Stimulated activated CD4-positive, alpha-beta T cell treated with anti-CD3 and anti-CD28 coated beads, TNF-alpha, amount 100 ng/mL, for 24 hours (primary cell): ENCODE data around the gene CHPT1.
"Not testable (repeated sequence)": the region's sequence is repeated elsewhere in the genome, so short reads cannot be mapped to it uniquely, and the experiment has no call there.

Experiments
- DNase-seq, 3 experiments: peaks; one replicate each; pipeline ENCODE4 v3.0.0-alpha.2; 2020; ENCODE audit warnings: low read depth in 3 of 3

CHPT1 gene

DNA sequence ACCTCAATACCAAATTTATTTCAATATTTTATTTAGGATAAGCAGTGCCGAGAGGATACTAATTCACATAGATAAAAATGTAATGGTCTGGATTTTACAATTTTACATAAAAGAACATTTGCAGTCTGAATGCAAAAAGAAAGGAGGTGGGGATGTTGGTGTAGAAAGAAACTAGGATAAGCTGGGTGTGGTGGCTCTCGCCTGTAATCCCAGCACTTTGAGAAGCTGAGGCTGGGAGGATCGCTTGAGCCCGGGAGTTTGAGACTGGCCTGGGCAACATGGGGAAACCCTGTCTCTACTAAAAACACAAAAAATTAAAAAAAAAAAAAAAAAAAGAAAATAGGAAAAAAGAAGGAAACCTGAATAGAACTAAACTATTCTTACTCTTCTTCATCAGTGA is 25.0 kb downstream of the CHPT1 start:
- no peak for DNase-seq

DNA sequence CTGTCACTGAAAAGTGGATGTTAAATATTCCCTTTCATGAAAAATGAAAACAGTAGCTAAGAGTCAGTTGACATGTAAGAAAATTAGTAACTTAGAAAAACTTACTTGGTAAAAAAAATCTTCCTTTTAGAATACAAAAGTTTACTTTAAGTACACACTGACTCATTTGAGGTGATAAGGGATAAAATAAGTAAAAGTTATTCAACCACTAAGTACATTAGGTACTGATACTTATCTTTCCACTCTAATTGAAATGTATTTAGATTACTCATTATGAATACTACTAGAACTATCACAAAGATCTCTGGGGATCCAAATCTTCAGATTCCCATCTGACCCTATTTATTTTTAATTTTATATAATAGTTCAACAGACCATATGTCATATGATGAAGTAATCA is 29.7 kb downstream of the CHPT1 start:
- no peak for DNase-seq

DNA sequence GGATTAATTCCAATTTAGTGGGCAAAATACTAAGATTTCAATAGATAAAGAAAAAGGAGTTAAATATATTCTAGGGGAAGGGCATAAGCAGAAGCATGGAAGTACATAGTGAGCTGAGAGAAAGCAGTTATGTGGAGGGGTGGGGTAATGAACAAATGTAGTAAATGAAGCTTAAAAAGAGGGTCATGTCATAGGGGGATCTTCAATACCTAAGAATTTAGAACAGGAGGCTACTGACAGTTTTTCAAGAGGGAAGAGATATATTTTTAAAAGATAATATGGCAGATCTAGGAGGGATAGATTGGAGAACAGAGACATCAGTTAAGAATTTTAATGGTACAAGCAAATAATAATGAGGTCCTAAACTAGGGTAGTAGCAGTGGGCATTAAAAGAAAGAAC is 32.4 kb downstream of the CHPT1 start:
- no peak for DNase-seq

DNA sequence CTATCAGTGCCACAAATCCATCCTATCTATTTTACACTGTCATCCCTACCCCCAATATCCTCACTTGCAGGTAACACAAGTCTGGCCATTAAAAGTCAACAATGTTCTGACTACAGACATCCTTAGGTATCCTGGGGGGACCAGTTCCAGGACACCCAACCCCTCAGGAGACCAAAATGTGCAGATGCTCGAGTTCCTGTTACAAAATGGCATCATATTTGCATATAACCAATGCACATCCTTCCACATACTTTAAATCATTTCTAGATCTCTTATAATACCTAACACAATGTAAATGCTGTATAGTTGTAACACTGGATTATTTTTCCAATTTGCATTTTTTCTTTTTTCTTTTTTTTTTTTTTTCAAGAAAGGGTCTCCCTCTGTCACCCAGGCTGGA is 34.9 kb downstream of the CHPT1 start:
- DNase-seq: no peak

DNA sequence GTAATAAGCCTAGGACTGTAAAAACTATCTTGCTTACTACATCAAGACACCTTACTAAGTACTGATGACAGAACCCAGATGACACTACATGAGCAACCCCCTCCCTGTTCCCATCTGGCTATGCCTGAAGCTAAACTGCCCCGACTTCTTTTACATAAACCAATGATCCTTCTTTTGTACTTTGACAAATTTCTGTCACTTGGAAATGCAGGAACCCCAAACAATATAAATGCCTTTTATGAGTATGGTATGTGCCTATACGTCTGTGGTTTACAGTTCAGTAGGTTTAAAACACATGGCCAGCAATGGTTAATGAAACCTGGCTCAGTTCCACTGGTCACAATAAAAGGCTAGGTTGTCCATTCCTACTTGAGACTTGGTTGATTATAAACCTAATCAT is 35.7 kb downstream of the CHPT1 start:
- no peak for DNase-seq

DNA sequence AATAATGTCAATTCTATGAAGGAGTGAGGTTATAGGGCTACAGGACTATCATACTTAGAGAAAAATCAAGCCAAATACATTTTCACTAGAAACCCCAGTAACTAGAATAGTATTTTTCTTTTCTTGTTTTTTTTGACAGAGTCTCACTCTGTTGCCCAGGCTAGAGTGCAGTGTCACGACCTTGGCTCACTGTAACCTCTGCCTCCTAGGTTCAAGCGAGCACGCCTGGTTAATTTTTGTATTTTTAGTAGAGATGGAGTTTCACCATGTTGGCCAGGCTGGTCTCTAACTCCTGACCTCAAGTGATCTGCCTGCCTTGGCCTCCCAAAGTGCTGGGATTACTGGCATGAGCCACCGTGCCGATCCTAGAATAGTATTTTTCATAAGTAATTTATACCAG is 37.0 kb downstream of the CHPT1 start:
- DNase-seq: not testable (repeated sequence)

DNA sequence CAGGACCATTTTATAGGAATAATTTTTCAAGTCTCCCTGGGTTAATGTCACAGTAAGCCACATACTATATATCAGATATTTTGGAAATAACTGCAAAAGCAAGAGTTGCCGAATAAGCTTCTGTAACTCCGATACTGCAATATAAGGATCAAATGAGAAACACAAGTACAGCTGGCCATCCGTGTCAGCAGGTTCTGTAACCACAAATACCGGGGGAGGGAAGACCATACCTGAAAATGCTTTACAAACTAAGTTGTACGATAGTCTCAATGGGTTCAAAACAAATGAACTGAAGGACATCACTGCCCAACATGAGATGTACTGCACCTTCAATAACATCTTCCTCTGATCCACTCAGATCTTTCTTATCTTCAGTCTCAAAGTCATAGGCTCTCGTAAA is 40.0 kb downstream of the CHPT1 start:
- DNase-seq: no peak

DNA sequence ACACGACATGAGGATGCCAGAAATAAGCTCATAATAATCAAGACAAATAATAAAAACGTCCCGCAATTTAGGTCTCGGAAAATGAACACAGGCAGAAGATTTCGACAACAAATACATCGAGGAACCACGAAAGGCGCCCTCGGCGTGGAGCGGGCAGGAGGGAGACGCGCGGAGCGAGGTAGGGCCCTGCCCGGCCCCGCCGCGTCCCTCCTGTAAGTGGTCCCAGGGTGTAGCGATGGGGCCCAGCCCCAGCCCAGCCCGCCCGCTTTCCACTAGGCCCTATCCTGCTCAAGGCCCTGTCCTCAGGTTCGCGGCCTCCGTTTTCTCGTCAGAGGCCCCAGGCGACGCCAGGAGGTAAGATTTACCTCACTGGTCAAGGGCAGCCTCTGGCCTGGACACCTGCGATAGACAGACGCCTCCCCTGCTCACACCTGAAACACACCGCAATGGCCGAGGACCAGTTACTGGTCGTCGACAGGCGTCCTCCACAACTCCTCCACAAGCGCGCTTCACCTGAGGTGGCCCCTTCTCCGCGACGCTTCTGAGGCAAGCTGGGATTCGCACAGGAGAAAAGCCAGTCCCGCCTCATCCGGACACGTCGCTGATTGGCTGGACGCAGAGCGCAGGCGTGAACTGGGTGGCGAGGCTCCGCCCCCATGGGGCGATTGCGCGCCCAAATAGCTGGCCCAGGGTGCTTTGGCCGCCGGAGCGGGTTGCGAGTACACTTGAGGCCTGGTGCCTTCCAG is 41.7 kb downstream of the CHPT1 start, which contains the start of gene SYCP3:
Gene SYCP3 (minus strand): TSS at position 543 of the 746 bp plus-strand sequence. CDS start 1,527 bp downstream, outside the sequence.
- DNase-seq: no peak

DNA sequence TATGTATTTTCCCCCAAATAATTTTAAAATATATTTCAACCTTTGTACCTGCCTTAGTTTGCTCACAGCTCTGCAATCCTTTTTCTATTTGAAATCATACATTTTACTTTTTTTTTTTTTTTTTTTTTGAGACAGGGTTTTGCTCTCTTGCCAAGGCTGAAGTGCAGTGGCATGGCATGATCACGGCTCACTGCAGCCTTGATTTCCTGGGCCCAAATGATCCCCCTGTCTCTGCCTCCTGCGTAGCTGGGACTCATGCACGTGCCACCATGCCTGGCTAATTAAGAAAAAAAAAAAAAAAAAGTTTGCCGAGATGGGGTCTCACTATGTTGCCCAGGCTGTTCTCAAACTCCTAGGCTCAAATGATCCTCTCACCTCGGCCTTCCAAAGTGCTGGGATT is 43.1 kb downstream of the CHPT1 start:
- DNase-seq: no peak

DNA sequence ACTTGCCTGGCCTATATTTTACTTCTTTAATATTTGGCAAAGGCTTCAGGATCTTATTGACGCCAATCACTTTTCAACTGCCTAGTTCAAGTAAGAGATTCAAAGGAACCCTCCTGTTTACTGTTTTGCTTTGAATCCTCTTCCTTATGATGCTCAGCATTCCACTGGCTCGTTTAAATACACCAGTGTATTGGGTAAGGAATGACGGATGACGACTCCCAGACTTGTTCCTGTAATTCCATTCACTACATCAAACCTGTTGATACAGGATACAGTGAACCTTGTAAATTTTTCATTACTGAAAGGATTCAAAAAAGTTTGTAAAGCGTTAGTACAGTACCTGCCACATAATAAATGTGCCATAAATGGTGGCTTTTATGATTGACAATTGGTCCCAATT is 43.5 kb downstream of the CHPT1 start:
- no peak for DNase-seq

DNA sequence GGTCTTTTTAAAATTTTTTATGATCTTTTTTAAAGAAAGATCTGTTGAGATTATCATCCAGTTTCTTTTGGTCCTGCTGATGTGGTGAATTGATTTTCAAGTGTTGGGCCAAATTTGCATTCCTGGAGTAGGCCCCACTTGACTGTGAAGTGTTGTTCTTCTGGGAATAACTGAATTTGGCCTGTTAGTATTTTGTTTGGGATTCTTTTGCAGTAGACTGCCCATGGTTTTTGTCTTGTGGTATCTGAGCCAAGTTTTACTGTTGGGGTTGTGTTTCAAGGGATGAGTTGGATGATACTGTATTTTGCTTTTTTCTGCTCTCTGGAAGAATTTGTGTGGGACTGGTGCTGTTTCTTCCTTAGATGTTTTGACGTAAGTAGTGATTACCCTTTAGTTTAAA is 45.8 kb downstream of the CHPT1 start:
- no peak for DNase-seq

DNA sequence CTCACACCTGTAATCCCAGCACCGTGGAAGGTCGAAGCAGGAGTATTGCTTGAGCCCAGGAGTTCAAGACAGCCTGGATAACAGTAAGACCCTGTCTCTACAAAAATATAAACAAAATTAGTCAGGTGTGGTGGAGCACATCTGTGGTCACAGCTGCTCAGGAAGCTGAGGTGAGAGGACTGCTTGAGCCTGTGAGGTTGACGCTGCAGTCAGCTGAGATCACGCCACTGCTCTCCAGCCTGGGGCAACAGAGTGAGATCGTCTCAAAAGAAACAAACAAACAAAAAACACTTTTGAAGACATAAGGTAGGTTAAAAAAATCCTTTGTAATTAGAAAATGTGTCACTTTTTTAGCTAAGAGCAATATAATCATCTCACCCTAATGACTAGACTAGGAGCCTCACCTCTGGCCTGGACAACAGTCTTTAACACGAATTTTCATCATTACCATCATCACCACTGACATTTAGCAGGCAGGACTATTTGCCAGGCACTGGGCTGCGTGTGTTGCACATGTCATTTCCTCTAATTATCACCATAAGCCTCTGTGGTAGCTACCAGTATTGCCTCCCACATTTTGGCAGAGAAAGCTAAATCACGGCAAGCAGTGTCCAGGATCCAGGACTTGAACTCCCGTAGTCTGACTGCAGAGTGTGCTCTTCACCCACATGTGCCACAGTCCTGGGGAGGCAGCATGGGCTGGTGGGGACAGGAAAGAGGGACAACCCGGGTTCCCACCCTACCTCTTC is 46.5 kb downstream of the CHPT1 start:
- DNase-seq: no peak

DNA sequence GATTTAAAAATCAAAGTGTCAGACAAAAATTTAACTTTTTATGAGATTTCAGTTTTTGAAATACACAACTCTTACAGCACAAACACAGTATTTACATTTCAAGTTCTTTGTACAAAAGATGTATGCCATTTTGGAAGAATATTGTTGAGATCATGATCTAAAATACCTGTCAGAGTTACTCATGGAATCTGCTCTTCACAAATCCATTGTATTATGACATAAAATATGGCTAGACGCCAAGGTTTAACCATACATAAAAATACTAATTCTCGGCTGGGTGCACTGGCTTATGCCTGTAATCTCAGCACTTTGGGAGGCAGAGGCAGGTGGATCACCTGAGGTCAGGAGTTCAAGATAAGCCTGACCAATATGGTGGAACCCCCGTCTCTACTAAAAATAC is 48.0 kb downstream of the CHPT1 start:
- no peak for DNase-seq

DNA sequence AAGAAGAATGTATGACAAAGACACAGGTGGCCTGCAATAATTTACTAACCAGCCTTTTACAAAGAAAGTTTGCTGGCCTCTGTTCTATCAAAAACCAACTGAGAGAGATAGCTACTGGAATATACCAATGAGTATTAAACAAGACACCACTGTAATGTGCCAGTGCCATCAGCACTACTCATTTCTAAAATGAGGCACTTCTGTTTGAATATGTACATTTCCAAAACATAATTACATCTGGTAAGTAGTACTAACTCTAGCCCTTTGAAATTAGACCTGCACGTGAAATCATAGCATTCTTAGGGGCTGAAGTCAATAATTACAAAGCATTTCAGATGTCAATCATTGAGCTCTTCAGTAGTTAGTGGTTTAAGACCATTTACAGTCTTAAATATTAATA is 48.8 kb downstream of the CHPT1 start:
- DNase-seq: no peak

DNA sequence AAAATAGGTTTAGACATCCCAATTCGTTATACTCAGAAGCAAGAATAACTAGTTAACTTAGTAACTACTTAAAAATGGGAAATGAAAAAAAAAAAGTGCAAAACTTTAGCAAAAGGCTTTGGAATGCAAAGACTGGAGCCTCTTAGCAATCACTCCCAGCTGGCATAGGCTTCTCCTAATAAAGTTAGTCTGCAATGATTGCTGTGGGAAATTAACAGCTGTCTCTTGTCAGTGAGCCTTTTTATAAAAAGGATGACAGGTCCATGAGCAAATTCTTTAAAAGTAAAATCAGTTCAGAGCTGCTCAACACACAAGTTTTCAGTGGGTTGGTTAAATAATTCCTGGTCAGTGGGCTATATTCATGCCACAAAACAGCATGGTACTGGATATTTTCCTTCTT is 49.2 kb downstream of the CHPT1 start:
- no peak for DNase-seq

DNA sequence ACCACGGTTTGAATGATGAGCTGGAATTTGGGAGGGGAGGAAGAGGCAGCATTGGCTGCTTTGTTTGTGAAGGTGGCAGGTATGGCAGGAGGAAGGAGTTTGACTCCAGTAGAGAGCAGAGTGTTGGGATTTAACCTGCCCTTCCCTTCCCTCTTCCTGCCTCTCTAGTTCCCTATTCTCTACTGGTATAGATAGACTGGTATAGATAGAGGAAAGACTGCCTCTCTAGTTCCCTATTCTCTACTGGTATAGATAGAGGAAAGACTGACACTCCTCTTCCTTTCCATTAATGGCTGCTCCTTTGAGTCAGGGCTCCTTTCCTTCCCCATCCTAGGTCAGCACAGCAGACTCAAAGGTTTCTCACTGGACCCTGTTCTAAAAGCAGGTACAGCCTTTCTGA is 50.3 kb downstream of the CHPT1 start:
- DNase-seq: no peak

DNA sequence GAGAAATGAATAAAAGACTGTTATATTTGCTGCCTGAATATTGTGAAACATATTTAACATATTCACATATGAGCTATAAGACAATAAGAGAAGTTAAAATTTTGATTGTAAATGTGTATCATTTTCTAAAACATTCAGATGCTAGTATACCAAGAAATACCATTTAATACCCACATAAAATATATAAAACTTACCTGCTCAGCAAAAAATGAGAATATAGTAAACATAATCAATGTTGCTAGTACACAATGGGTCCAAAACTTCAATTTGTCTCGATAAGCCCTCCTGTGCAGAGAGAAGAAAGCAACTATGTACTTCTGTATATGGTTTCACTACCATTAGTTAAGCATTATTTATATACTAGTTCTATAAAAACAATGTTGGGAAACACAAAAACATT is 51.5 kb downstream of the CHPT1 start:
- no peak for DNase-seq

DNA sequence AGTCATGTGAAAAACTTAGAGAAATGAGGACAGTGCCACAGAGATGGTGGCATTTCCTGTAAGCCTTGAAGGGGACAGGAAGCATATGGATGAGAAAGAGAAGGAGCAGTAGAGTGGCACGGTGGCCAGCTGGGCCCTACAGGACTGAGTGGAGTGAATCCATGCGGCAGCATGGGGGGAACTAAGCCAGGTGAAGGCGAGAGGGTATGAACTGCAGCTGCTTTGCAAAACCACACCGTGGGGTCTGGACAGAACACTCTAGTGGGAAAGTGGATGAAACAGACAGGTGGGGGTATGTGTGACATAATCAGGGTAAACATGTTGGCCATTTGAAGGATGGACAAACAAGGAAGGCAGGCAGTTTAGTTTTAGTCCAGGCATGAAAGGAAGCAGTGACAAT is 52.2 kb downstream of the CHPT1 start:
- DNase-seq: no peak

DNA sequence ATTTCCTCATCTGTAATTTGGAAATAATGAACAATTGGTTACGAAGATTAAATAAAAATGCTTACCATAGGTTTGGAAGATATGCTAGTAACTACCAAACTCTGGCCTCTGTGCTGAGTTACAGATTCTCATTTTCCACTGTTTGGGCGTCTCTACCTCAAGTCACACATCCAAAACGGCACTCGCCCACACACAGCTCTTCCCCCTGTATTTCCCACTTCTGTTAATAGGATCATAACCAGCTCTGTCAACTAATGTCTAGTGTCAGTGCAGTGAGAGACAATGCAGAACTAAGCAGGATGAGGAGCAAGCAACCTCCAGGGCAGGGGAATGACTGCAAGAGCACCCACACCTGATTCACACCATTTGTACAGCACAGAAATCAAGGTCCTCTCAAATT is 52.7 kb downstream of the CHPT1 start:
- no peak for DNase-seq

DNA sequence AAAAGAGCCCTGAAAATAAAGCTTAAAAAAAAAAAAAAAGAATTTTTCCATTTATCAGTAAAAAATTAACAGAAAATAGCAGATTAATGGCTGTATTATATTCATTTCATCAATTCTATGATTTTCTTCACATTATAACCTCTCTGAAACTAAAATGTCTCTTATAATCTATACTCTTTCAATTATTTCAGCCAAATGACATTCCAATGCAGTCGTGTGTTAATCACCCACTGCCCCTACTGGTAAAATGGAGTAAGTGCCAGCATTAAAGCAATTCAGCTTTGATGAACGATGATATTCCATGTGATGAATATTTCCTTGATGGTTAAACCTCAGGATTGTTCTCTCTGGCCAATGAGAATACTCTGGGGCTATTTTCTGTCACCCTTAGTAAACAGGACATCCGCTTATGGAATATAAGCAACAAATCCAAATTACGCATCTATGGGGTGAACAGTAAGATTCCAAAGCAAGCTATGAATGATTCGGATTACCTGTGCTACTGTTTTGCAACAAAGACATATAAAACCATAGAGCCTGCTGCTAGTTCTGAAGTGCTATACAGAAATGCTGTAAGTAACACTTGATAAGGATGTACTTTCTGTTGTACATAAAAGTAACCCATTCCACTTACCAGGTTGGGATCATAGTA is 62.1 kb downstream of the CHPT1 start:
- no peak for DNase-seq

DNA sequence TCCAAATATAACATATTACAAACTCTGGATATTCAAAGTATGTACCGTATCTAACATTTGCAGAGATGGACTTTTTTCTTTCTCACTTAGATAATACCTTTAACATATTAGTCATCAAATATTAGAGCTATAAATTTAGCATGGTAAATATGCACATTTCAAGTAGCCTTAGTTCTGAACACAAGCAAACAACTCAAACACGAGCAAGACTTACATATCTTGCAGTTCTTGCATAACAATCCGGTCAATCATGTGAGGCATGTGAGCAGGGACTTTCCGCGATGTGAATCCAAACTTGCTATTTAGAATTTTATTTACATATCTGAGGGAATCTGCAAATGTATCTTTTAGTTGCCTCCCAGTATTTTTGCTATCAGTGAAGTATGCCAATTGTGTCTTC is 63.9 kb downstream of the CHPT1 start:
- no peak for DNase-seq

DNA sequence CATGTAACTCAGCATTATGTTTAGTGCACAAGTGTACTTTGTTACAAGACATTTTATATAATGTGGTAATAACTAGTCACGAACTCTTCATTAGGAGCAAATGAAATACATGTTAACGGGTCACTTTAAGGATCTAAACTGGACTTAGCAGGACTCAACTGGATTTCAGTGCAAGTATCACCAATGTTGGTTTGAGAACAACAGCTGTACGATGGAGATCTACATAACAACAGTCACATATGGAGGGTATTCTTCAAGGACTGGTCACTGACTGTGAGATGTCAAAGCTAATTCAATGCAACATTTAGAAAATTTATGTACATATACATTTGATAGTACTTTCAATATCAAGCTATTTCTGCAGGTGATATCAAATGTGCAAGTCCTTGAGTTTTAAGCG is 64.3 kb downstream of the CHPT1 start:
- DNase-seq: no peak
